HTERT RPE-1 (cell line): ENCODE data around the gene FDXR.

Experiments
- in situ Hi-C: fragments of 300-500 bp; cut with MboI; formaldehyde crosslinking; loops from 4 replicates; pipeline ENCODE4 v1.14.3; 2020; ENCODE audit warnings: low sequenced_read_pairs

FDXR gene

DNA sequence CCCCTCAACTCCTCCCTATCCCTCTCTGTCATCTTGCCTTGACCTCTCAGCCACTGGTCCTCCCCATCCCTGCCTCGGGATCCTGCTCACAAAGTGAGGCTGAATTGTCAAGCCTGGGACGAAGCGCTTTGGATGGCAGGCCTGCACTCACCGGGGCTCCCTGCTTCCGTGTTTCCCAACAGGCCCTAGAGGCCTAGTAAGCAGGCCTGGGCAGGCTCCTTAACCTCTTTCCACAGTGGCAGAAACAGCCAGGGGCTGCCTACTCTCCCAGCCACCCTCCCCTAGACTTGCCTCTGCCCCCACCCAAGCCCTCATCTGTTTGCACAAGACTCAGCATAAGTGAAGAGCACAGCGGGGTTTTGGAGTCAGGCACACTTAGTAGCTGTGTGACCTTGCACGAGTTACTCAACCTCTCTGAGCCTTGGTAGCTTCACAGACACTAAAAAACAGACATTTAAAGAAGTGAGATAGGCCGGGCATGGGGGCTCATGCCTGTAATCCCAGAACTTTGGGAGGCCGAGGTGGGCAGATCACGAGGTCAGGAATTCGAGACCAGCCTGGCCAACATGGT lies 25.7 kb upstream of the FDXR start:
- in situ Hi-C loops = no loop called here

DNA sequence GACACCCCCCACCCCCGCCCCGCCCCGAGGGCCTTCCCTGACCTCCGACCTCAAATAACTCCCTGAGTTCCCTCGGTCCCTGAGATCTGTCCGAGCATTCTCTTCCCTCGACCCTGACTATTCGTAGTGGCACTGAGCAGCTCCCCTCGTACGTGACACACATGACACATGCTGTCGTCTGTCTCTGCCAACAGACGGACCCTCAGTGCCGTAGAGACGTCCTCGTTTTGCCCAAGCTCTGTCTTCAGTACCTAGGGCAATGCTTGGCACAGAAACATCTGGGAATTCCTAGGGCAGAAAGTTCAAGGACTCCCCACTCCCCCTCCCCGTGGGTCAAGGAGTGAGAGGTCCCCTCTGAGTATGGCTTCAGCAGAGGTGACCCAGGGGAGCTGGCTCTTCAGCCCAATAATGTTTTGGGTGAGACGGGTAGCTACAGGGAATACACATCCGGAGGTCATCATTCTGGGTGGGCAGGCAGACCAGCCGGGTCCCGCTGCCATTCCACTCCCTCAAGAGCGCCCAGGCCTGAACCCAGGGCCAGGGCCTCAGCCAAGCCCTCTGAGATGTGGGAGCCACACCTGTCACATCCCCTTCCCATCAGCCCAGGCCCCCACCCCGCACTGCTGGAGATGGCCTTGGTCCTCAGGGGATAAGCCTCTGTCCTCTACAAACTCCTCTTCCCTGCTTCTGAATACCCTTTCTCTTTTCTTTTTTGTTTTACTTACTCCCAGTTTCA lies 21.3 kb upstream of the FDXR start:
- in situ Hi-C loops = no loop called here

DNA sequence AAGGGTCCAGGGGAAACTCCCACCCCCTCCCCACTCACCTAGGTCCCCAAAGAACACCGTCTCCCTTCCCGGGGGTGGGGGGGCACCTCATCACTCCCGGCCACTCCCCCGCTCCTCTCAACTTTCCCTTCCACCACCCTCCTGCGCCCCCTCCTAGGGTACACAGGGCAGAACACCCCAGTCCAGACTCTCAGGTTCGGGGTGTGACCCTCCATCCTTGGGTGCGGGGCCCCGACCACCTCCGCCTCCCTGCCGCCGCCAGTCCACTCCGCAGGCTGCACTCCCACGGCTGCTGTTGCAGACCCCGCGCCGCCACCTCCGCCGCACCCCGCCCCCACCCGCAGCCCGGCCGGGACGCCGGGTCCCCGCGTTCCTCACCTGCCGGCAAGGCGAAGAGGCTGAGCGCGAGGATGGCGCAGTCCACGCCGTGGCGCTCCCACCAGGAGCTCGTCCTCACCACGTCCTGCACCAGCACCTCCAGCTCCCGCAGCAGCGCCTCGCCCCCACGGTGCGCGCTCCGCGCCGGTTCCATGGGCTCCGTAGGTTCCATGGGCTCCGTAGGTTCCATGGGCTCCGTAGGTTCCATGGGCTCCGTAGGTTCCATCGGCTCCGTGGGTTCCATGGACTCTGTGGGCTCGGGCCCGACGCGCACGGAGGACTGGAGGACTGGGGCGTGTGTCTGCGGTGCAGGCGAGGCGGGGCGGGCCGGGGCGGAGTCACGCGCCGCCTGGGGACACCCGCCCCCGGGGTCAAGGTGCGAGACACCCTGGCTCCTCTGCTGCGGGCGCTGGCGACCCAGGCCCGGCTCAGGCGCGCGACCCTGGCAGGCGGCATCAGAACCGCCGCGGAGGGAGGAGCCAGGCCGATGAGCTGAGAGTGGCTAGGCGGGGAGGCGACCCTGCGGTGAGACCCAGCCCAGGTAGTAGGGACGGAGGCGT lies 20.4 kb upstream of the FDXR start, which contains the start of gene FADS6:
Gene FADS6, minus strand, starts transcription at position 660 of the 938 bp plus-strand sequence. Its CDS starts 38 bp downstream, at position 622.
- in situ Hi-C loops = no loop called here

DNA sequence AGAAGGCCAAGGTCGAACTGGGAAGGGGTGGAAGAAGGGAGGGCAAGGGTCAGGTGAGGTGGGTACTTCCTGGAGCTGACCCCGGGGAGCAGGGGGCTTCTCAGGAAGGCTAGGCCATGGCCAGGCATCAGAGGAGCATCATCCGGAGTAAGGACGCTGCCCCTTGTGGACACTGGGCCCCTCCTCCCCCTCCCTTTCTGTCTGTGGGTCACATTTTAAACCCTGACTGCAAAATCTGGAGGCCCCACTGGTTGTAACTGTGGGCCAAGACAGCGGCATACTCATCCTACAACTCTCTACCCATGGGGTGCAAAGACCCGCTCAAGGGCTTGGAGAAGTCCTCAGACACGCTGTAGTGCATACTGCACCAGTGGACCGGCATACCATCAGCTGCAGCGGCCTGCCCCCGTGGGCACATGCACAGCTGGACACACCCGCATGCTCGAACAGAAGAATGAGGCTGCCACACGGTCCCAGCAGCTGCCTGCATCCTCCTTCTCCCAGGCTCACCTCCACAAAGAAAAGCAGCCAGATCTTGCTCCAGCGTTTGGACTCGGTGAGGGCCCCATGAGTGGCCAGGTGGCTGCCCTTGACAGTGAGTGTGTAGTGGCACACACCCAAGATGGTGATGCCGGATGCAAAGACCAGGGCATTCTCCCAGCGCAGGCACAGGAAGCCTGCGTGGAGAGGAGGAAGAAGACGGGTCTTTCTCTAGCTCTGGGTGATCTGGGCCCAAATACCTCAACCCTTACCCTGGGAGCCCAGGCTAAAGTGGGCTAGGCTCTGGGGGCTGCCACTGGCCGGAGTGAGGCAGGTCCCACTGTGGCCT lies 19.4 kb upstream of the FDXR start:
- in situ Hi-C loops = no loop called here

DNA sequence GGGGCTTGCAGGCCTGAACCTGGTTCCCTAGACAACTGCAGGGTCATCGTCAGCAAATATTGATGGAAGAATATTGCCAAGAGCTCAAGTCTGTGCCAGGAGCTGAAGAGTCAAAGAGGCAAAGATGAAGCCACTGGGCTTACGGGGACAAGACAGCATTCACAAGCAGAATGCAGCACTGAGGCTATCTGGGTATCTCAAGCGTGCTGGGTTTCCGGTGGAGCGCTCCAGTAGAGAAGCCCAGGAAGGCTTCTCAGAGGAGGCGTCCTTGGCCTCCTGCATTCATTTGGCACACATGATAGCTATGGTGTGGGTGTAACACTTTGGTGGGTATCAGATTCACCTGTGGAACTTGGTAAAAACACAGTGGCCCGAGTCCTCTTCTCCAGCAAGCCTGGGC lies 17.8 kb upstream of the FDXR start:
- in situ Hi-C loops = no loop called here

DNA sequence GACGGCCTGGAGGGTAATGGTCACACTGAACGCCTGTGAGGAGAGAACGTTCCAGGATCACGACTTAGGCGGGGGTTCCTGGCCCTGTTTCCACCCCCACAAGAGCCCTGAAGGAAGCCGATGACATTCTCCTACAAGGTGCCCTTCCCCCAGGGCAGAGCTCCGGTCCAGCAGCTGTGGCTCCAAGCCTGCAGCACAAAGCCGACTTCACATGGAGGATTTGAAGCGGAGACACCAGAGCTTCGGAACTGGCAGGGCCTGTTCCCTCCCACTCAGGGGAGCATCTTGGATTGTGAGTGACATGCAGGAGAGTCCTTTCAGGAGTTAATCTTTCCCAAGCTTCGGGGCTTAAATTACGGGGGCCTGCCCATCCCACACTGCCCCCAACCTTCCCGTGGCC lies 15.7 kb upstream of the FDXR start:
- in situ Hi-C loops = no loop called here

DNA sequence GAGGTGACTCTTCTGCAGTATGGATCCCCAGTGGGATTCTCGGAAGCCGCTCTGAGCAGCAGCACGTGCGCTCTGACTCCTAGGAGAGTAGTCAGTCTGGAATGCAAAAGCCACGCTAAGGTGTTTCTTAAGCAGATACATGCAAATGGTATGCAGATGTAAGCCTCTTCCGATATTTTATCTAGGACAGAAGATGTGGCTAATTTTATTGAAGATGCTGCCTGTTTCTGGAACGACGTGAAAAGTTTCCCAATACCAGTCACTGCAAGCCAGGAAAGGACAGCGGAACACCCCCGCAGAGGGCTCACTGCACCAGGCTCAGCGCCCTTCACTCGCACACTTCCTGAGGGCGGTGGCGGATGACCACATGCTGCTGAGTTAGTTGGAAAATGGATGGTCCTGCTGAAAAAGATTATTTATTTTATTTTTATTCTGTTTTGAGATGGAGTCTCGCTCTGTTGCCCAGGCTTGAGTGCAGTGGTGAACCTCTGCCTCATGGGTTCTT lies 10.5 kb upstream of the FDXR start:
- in situ Hi-C loops = no loop called here

DNA sequence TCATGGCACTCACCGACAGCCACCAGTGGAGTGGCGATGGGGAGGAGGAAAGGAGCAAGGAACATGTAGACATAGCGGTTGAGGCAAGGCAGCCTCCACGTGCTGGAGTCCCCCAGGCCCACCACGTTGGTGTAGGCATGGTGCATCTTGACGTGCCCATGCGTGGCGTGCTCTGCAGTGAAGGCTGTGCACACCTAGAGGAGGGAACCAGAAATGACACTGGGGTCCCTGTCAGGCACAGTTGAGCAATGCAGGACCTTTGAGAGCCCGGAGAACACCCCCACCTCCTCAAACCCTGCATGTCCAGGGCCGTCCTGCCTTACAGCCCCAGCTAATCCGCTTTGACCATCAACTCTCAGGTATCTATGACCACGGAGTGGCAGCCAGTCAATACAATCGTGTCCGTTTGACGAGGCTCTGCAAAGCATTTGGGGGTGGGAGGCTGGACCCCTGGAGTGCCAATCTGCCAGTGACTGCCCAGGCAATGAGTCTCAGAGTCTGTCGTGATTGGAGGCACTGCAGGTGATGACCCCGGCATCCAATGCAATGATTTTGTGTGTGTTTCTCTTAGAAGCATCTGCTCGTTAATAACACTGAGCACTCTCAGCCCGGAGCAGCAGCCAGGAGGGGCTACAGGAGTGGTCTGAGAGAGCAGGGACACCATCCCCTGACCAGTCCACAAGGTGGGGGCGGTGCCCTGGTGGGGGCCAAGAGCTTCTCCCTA lies 9.9 kb upstream of the FDXR start:
- in situ Hi-C loops = no loop called here

DNA sequence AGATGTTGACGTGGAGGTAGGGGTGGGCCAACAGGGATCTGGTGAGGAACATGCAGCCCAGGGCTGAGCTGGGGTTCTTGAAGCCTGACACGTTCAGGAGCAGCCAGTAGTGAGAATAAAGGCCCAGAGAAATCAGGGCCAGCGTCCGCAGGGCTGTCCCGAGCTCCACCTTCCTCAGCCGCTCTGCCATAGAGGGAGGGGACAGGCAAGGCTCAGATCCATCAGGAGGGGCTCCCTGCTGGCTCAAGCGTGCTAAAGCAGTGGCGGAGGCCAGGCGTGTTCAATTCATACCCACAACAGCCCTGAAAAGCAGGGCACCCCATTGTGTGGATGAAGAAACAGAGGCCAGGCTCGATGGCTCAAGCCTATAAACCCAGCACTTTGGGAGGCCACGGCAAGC lies 8.3 kb upstream of the FDXR start:
- in situ Hi-C loops = no loop called here

DNA sequence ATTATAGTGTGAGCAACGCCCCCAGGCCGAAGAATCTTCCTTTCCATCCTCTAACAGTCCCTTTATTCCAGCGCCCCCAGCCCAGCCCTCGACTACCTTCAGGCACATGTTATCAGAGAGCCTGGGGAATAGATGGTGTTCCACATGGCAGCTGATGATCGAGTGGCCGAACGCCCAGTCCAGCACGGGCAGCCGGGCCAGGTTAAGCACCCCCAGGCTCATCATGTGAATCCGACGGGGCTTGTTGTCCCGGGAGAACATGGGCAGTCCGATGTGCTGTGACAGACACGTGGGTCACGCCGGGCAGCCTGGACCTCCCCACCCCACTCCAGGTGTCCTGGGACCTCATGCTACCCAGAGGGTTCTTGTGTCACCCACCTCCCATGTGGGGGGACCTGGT lies 6.5 kb upstream of the FDXR start:
- in situ Hi-C loops = no loop called here

DNA sequence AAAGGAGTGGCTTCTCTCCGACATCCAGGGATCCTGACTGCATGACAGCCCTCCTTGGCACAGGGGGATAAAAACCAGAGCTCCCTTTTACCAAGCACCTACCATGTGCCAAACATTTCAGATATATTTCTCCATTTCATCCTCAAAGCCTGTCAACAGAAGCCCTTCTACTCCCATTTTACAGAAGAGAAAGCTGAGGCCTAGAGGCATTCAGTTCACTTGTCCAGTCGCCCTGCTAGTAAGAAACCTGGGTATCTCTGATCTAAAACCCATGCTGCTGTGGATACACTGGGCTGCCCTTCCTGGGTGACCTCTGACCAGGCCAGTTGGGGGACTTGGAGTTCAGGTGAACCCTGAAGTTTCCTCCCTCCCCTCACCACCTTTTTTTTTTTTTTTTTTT lies 5.9 kb upstream of the FDXR start:
- in situ Hi-C loops = no loop called here

DNA sequence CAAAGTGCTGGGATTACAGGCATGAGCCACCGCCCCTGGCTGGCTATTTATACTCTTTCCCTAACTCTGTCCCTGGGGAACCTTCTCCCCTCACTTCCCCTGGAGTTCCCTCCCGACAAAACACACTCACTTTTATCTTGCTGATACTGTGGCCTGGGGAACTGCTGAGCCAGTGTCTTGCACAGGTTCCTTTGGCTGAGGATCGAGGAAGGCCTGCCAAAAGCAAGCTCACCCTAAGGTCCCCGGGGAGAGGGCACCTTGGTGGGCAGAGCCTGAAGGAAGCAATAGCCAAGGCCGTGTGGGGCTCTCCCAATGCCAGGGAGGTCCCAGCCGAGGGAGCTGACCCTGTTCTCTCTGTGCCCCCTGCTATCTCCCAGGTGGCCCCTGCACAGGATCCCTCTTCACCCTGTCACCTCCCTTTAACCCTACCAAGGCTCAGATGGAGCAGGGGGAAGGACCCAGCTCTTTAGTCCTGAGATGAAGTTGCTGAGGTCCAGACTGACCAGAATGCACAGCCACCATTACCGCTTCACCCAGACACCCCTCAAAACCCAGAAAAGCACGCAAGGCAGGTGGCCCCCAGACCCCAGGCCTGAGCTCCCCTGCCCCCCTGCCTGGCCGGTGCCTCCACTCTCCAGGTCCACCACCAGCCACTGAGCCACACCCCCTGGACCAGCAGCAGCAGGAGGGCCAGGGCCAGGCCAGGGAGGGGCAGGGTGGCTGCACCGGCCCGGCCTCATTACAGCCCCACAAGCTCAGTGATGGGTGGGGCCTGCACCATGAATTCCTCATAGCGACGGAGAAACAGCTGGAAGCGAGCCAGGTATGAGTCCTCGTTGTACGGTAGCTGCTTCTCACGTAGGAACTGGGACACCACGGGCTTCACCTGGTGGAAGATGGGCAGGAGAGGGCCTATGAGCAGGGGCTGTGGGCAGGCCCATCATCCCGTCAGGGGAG lies 5.1 kb upstream of the FDXR start:
- in situ Hi-C loops = no loop called here

DNA sequence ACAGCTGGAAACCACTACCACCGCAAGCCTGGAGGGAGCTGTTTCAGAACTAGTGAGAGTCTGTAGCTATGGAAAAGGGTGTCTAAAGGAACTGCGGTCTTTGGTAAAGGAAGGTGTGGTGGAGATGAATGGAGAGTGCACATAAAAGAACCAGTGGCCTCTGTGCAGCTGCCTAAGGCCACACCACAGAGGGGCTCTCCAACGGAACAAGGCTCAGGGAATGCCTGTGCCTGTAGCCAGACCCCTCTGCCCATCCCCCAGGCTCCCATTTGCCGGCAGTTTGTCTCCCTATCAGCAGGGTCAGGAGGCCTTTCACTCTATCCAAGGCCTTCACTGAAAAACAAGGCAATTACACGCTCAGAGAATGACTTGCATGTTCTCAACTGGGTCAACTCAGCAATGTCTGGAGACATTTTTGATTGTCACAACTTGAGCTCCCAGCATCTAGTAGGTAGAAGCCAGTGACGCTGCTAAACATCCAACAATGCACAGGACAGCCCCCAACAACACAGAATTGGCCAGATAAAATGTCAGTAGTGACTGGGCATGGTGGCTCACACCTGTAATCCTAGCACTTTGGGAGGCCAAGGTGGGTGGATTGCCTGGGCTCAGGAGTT lies 3.3 kb upstream of the FDXR start:
- in situ Hi-C loops = no loop called here

DNA sequence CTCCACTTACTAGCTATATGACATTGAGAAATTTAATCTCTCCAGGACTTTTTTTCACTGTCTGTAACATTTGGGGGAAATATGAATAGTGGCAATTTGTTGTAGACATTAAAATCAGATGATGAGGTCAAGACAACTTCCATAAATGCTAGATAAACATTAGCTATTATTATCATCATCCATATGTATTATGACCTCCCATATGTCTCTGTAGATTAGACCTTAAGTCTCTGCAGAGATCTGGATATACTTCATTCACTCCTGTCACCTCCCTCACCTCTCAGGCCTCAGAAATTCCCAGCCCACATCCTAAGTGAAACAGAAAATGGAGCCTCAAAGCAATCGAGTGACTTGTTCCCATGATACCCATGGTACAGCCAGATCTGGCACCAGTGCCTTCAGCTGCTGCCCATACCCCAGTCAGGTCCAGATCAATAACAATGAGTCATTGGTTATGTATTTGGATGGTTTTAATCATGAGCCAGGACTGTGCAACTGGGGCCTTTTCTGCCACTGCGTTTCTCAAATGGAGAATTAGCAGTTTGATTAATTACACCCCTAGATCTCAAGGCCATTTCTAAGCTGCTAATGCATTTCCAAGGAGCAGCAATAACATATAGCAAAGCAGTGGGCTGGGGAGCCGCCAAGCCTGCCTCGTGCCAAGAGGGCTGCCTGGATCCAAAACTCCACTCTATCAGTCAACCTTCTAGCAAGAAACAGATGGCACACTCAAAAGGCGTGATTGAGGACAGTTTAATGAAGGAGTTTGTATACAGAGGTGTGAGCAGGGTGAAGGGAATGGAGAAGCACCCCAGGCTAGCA lies 2.6 kb upstream of the FDXR start:
- in situ Hi-C loops = no loop called here

DNA sequence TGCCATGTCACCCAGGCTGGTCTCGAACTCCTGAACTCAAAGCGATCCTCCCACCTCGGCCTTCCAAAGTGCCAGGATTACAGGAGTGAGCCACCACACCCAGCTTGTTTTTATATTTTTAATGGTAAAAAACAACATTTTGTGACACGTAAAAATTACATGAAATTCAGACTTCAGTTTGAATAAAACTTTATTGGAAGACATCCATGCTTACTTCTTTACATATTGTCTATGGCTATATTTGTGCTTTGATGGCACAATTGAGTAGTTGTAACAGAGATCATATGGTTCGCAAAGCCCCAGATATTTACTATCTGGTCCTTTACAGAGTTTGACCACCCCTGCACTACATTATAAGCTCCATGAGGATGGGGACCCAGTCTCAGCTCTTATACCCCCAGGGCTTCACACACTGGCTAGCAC lies 1.8 kb upstream of the FDXR start:
- in situ Hi-C loops = no loop called here

DNA sequence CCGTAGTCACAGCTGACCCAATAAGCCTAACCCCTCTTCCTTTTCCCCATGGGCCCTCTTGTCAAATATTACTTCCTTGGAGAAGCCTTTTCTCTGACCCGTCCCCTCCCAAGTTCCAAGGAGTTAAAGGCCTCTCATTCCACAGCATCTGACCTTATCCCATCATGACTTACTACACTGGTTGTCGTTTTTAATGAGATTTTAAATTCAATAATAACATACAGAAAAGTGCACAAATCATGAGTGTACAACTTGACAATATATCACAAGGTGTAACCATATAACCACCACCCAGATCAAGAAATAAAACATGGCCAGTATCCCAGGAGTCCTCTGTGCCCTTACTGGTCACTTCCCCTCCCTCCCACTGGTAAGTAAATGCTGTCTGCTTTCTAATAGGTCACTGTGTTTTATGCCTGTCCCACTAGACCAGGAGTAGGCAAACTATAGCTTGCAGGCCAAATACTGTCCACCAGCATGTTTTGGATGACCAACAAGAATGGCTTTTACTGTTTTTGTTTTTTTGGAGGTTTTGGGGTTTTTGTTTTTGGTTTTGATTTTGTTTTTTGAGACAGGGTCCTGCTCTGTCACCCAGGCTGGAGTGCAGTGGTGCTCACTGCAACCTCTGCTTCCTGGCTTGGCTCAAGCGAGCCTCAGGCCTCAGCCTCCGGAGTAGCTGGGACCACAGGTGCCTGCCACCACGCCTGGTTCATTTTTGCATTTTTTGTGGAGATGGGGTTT lies 1.2 kb upstream of the FDXR start:
- in situ Hi-C loops = no loop called here
